ENCODE results near the gene GPD1L.

Gene GPD1L

GRCh38 chr3:32195995-32196540 lies 89.6 kb downstream of the GPD1L start:
- Mint-ChIP-seq H3K4me3 (no peak overlapping the region), H3K27ac (no peak overlapping the region), H3K9me3 (no peaks in the 10 kb centered on the region), H3K36me3 (ENCODE audit: low read depth) (no peaks in the 10 kb centered on the region), H3K27me3 (ENCODE audit: low read depth) (peaks cover 20% of the 10 kb centered on the region), H3K4me1 (ENCODE audit: low read depth) (no peaks in the 10 kb centered on the region)

GRCh38 chr3:32197991-32198390 lies 91.6 kb downstream of the GPD1L start:
- Mint-ChIP-seq H3K27ac (no peak overlapping the region), H3K4me3 (no peak overlapping the region), H3K9me3 (no peaks in the 10 kb centered on the region), H3K27me3 (ENCODE audit: low read depth) (peaks cover 31% of the 10 kb centered on the region), H3K4me1 (ENCODE audit: low read depth) (no peaks in the 10 kb centered on the region), H3K36me3 (ENCODE audit: low read depth) (no peaks in the 10 kb centered on the region)

- no peaks in the 10 kb centered on the region for H3K36me3 Mint-ChIP-seq (ENCODE audit: low read depth)
- H3K4me3 Mint-ChIP-seq = no peak overlapping the region
- no peaks in the 10 kb centered on the region for H3K9me3 Mint-ChIP-seq
- H3K27me3 Mint-ChIP-seq (ENCODE audit: low read depth) = peaks cover 31% of the 10 kb centered on the region
- H3K4me1 Mint-ChIP-seq (ENCODE audit: low read depth) = no peaks in the 10 kb centered on the region
- no peak overlapping the region for H3K27ac Mint-ChIP-seq
Measured at GRCh38 chr3:32198714-32199113, 92.3 kb downstream of the GPD1L start.

- H3K9me3 Mint-ChIP-seq = no peaks in the 10 kb centered on the region
- no peak overlapping the region for H3K27ac Mint-ChIP-seq
- H3K4me1 Mint-ChIP-seq (ENCODE audit: low read depth) = no peaks in the 10 kb centered on the region
- H3K4me3 Mint-ChIP-seq = no peak overlapping the region
- H3K36me3 Mint-ChIP-seq (ENCODE audit: low read depth) = no peaks in the 10 kb centered on the region
- peaks cover 33% of the 10 kb centered on the region for H3K27me3 Mint-ChIP-seq (ENCODE audit: low read depth)
Measured at GRCh38 chr3:32200490-32200889, 94.1 kb downstream of the GPD1L start.

- H3K27ac Mint-ChIP-seq = no peak overlapping the region
- H3K4me3 Mint-ChIP-seq = no peak overlapping the region
- H3K27me3 Mint-ChIP-seq (ENCODE audit: low read depth) = peaks cover 37% of the 10 kb centered on the region
Measured at GRCh38 chr3:32200992-32201758, 94.8 kb downstream of the GPD1L start.

GRCh38 chr3:32202496-32202895 lies 96.1 kb downstream of the GPD1L start:
- no peaks in the 10 kb centered on the region for H3K4me1 Mint-ChIP-seq (ENCODE audit: low read depth)
- no peak overlapping the region for H3K27ac Mint-ChIP-seq
- peaks cover 42% of the 10 kb centered on the region for H3K27me3 Mint-ChIP-seq (ENCODE audit: low read depth)
- H3K9me3 Mint-ChIP-seq = no peaks in the 10 kb centered on the region
- H3K4me3 Mint-ChIP-seq = no peak overlapping the region
- no peaks in the 10 kb centered on the region for H3K36me3 Mint-ChIP-seq (ENCODE audit: low read depth)

More at GRCh38 chr3:32200992-32201758, 94.8 kb downstream of the GPD1L start:
- H3K4me1 Mint-ChIP-seq (ENCODE audit: low read depth) = no peaks in the 10 kb centered on the region
- H3K9me3 Mint-ChIP-seq = no peaks in the 10 kb centered on the region
- no peaks in the 10 kb centered on the region for H3K36me3 Mint-ChIP-seq (ENCODE audit: low read depth)

- H3K4me1 Mint-ChIP-seq (ENCODE audit: low read depth) = no peaks in the 10 kb centered on the region
- no peaks in the 10 kb centered on the region for H3K9me3 Mint-ChIP-seq
- H3K36me3 Mint-ChIP-seq (ENCODE audit: low read depth) = no peaks in the 10 kb centered on the region
- H3K4me3 Mint-ChIP-seq = no peak overlapping the region
- H3K27me3 Mint-ChIP-seq (ENCODE audit: low read depth) = peaks cover 40% of the 10 kb centered on the region
- no peak overlapping the region for H3K27ac Mint-ChIP-seq
Measured at GRCh38 chr3:32203854-32204253, 97.4 kb downstream of the GPD1L start.

- Mint-ChIP-seq H3K4me3 (no peak overlapping the region), H3K4me1 (ENCODE audit: low read depth) (no peaks in the 10 kb centered on the region), H3K27me3 (ENCODE audit: low read depth) (peaks cover 20% of the 10 kb centered on the region), H3K36me3 (ENCODE audit: low read depth) (no peaks in the 10 kb centered on the region), H3K27ac (no peak overlapping the region), H3K9me3 (no peaks in the 10 kb centered on the region)
Measured at GRCh38 chr3:32208447-32208846, 102.0 kb downstream of the GPD1L start.

GRCh38 chr3:32215185-32215584 lies 108.8 kb downstream of the GPD1L start:
- Mint-ChIP-seq H3K27me3 (ENCODE audit: low read depth) (peaks cover 8% of the 10 kb centered on the region), H3K36me3 (ENCODE audit: low read depth) (peaks cover 3% of the 10 kb centered on the region), H3K4me1 (ENCODE audit: low read depth) (no peaks in the 10 kb centered on the region), H3K9me3 (peaks cover 19% of the 10 kb centered on the region), H3K27ac (no peak overlapping the region), H3K4me3 (no peak overlapping the region)

GRCh38 chr3:32216172-32216783 lies 109.9 kb downstream of the GPD1L start:
- no peak overlapping the region for H3K4me3 Mint-ChIP-seq
- H3K27ac Mint-ChIP-seq = no peak overlapping the region
- peaks cover 22% of the 10 kb centered on the region for H3K9me3 Mint-ChIP-seq

GRCh38 chr3:32217339-32217738 lies 110.9 kb downstream of the GPD1L start:
- H3K27ac Mint-ChIP-seq = no peak overlapping the region
- H3K27me3 Mint-ChIP-seq (ENCODE audit: low read depth) = peaks cover 8% of the 10 kb centered on the region
- peaks cover 2% of the 10 kb centered on the region for H3K4me1 Mint-ChIP-seq (ENCODE audit: low read depth)
- H3K36me3 Mint-ChIP-seq (ENCODE audit: low read depth) = peaks cover 3% of the 10 kb centered on the region
- no peak overlapping the region for H3K4me3 Mint-ChIP-seq
- peaks cover 26% of the 10 kb centered on the region for H3K9me3 Mint-ChIP-seq

More at GRCh38 chr3:32216172-32216783, 109.9 kb downstream of the GPD1L start:
- H3K36me3 Mint-ChIP-seq (ENCODE audit: low read depth) = peaks cover 3% of the 10 kb centered on the region
- no peaks in the 10 kb centered on the region for H3K4me1 Mint-ChIP-seq (ENCODE audit: low read depth)
- H3K27me3 Mint-ChIP-seq (ENCODE audit: low read depth) = peaks cover 8% of the 10 kb centered on the region
